Fibroblast of lung (primary cell): ENCODE data around the gene HLA-G. TPM values are rescaled to one million over a fixed set of nuclear protein-coding genes. Genes with fewer than 3 reads are reported as not detected.

Experiments used
- DNase-seq, 2 donors: peaks; one replicate each; pipeline versions ENCODE4 v3.0.0 to v3.0.0-alpha.2; 2010; ENCODE audit warnings: low read depth in 2 of 2
- H2AFZ ChIP-seq: 2 replicates; pipeline ENCODE4 v1.5.1; 2012; ENCODE audit warnings: low read length, control low read depth, inconsistent platforms
- H3K27ac ChIP-seq: 2 replicates; pipeline ENCODE4 v1.5.1; 2011; ENCODE audit warnings: low read length, control low read depth; ENCODE audit not compliant: insufficient read depth
- H3K27me3 ChIP-seq: 2 replicates; pipeline ENCODE4 v1.5.1; 2011; ENCODE audit warnings: mild to moderate bottlenecking, low read length; ENCODE audit not compliant: control insufficient read depth, insufficient read depth
- H3K36me3 ChIP-seq: 2 replicates; pipeline ENCODE4 v1.5.1; 2011; ENCODE audit warnings: low read length; ENCODE audit not compliant: control insufficient read depth, insufficient read depth
- H3K4me1 ChIP-seq: 2 replicates; pipeline ENCODE4 v1.5.1; 2011; ENCODE audit warnings: low read length; ENCODE audit not compliant: control insufficient read depth, insufficient read depth; ENCODE audit errors: extremely low read depth
- H3K4me2 ChIP-seq: 2 replicates; pipeline ENCODE4 v1.5.1; 2011; ENCODE audit warnings: low read length, control low read depth; ENCODE audit not compliant: insufficient read depth; ENCODE audit errors: extremely low read depth
- H3K4me3 ChIP-seq, 4 experiments: fragments of 200-600 bp in 1 of 4; sonication (generic) in 1 of 4; replicated peaks in 1 of 4; 2 replicates each; pipeline ENCODE4 v1.5.1; 2011 to 2016; ENCODE audit warnings: low read length in 4 of 4, low read depth in 3 of 4, mild to moderate bottlenecking in 3 of 4, control low read depth in 2 of 4, inconsistent platforms in 1 of 4, mixed read lengths in 1 of 4; ENCODE audit not compliant: insufficient read depth in 1 of 4; ENCODE audit errors: control extremely low read depth in 1 of 4
- H3K79me2 ChIP-seq: 2 replicates; pipeline ENCODE4 v1.5.1; 2012; ENCODE audit warnings: mild to moderate bottlenecking, low read length, inconsistent platforms; ENCODE audit not compliant: control insufficient read depth, insufficient read depth
- H3K9ac ChIP-seq: 2 replicates; pipeline ENCODE4 v1.5.1; 2011; ENCODE audit warnings: mild to moderate bottlenecking, low read length, control low read depth; ENCODE audit not compliant: insufficient read depth
- H3K9me3 ChIP-seq: 2 replicates; pipeline ENCODE4 v1.5.1; 2012; ENCODE audit warnings: low read depth, low read length; ENCODE audit not compliant: control insufficient read depth, insufficient read depth
- H4K20me1 ChIP-seq: 2 replicates; pipeline ENCODE4 v1.5.1; 2011; ENCODE audit warnings: low read length; ENCODE audit not compliant: control insufficient read depth, insufficient read depth; ENCODE audit errors: extremely low read depth
- CTCF ChIP-seq, 2 donors: IDR thresholded peaks in 1 of 2; conservative IDR thresholded peaks in 1 of 2; 1 replicate in 1 of 2; 2 replicates in 1 of 2; pipeline ENCODE4 v1.5.1; 2011 to 2012; ENCODE audit warnings: low read length in 2 of 2, control low read depth in 1 of 2, inconsistent platforms in 1 of 2, low read depth in 1 of 2, mild to moderate bottlenecking in 1 of 2
- EZH2 ChIP-seq: IDR thresholded peaks from 2 replicates; pipeline ENCODE4 v1.5.1; 2012; ENCODE audit warnings: low read length, control low read depth, mild to moderate bottlenecking; ENCODE audit errors: missing control alignments
- polyA plus RNA-seq, 2 donors: library from polyadenylated mRNA; depleted of rRNA in 1 of 2; stranded (reverse) in 1 of 2; unstranded in 1 of 2; fragments of >200 nt; gene quantifications; 2 replicates each; pipeline ENCODE4 v1.2.1, GENCODE V29; 2011 to 2012; ENCODE audit warnings: missing spikeins in 1 of 2
- total RNA-seq: library from RNA; depleted of rRNA; stranded (reverse); fragments of >200 nt; gene quantifications from 2 replicates; pipeline ENCODE4 v1.2.1, GENCODE V29; 2014

HLA-G gene
- total and polyA plus RNA-seq, 2 donors (not counting 1 experiment from before 2014, with no cell fraction given), result 0.23 TPM; not detected in 1

- DNase-seq, result no peak
- TF ChIP-seq EZH2 (no peak), CTCF (conservative IDR thresholded peaks at IDR 0.05 in 1 of 2, IDR thresholded peaks at IDR 0.05 in 1 of 2; ENCODE audit: low read depth in 1 of 2, low read length in 2 of 2) (no peak)
- Histone ChIP-seq H3K4me1 (no peaks in the 10 kb centered on the region), H3K79me2 (no peaks in the 10 kb centered on the region), H4K20me1 (no peaks in the 10 kb centered on the region), H3K9me3 (no peaks in the 10 kb centered on the region), H3K4me2 (no peak overlapping the region), H3K27me3 (peaks cover 33% of the 10 kb centered on the region), H3K36me3 (no peaks in the 10 kb centered on the region), H2AFZ (no peak overlapping the region), H3K9ac (no peak overlapping the region), H3K27ac (no peak overlapping the region), H3K4me3 (no peak overlapping the region)
Observed at GRCh38 chr6:29829766-29830165, 2.1 kb downstream of the HLA-G start.

- no peaks in the 10 kb centered on the region for H3K4me1 ChIP-seq
- H3K36me3 ChIP-seq, result no peaks in the 10 kb centered on the region
- no peak overlapping the region for H3K4me3 ChIP-seq
- peaks cover 35% of the 10 kb centered on the region for H3K27me3 ChIP-seq
- no peak overlapping the region for H2AFZ ChIP-seq
- TF ChIP-seq EZH2 (no peak), CTCF (conservative IDR thresholded peaks at IDR 0.05 in 1 of 2, IDR thresholded peaks at IDR 0.05 in 1 of 2; ENCODE audit: low read depth in 1 of 2, low read length in 2 of 2) (no peak)
- no peak overlapping the region for H3K27ac ChIP-seq
- no peak overlapping the region for H3K4me2 ChIP-seq
- no peaks in the 10 kb centered on the region for H4K20me1 ChIP-seq
- no peaks in the 10 kb centered on the region for H3K79me2 ChIP-seq
- no peak for DNase-seq
- no peak overlapping the region for H3K9ac ChIP-seq
- H3K9me3 ChIP-seq, result no peaks in the 10 kb centered on the region
Observed at GRCh38 chr6:29830409-29830808, 2.8 kb downstream of the HLA-G start.

GRCh38 chr6:29831776-29832175, 4.2 kb downstream of the HLA-G start:
- no peaks in the 10 kb centered on the region for H4K20me1 ChIP-seq
- no peaks in the 10 kb centered on the region for H3K4me1 ChIP-seq
- H3K4me3 ChIP-seq, result no peak overlapping the region
- H3K27me3 ChIP-seq, result peaks cover 31% of the 10 kb centered on the region
- H2AFZ ChIP-seq, result no peak overlapping the region
- no peak overlapping the region for H3K4me2 ChIP-seq
- no peak overlapping the region for H3K9ac ChIP-seq
- H3K79me2 ChIP-seq, result no peaks in the 10 kb centered on the region
- H3K9me3 ChIP-seq, result no peaks in the 10 kb centered on the region
- H3K27ac ChIP-seq, result no peak overlapping the region
- DNase-seq, result no peak
- TF ChIP-seq EZH2, result no peak
- no peak for TF ChIP-seq CTCF (conservative IDR thresholded peaks at IDR 0.05 in 1 of 2, IDR thresholded peaks at IDR 0.05 in 1 of 2; ENCODE audit: low read depth in 1 of 2, low read length in 2 of 2)
- H3K36me3 ChIP-seq, result no peaks in the 10 kb centered on the region
